ENCODE measurements around the gene CAMTA2. TPM values are rescaled to one million over a fixed set of nuclear protein-coding genes. Genes with fewer than 3 reads are reported as not detected.

The CAMTA2 gene
- total and polyA plus RNA-seq, 7 donors, result 9.9 to 64.5 (median 24.6) TPM

DNA sequence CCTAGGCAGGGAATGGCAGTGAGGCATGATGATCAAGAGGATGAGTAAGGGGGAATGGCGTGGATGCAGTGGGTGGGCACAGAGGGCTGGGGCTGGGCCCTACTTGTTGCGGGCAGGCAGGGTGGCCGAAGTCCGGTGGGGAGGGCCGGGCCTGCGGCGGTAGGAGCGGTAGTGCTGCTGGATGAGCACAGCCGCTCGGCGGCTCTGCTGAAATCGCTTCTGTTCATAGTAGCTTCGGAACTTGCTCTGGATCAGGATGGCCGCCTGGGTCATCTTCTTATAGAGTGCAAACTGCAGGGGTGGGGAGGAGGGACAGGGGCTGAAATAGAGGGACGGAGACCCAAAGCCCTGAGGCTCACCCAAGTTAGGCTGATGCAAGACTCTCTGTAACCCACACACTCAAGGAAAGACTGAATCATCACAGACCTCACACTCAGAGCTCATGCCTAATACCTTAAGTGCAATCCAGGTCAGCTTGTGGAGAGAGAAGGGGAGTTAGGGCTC lies 18.4 kb downstream of the CAMTA2 start:
- no peaks in the 10 kb centered on the region for H3K9me3 ChIP-seq
- no peaks in the 10 kb centered on the region for H3K27me3 ChIP-seq
- TF ChIP-seq POLR2AphosphoS5 (IDR thresholded peaks at IDR 0.05) (peak; percentile 49 to 78 (median 68)), EP300 (IDR thresholded peaks at IDR 0.05) (no peak)
- H3K27ac ChIP-seq, result peak overlapping the region; percentile 91 to 97 (median 95)
- H3K36me3 ChIP-seq, result peaks cover 14 to 35% (median 25%) of the 10 kb centered on the region in 4 donors
- 78 to 84% methylated on average over 15 of the region's 15 CpGs for WGBS, 2 donors
- intact Hi-C loops (cut with DNase I), result loop anchor here (2.0 kb wide), 1 partner anchor 18 kb away; the partner anchor contains the start of gene CAMTA2
- peak overlapping the region; percentile 66 to 71 (median 69) for H3K4me3 ChIP-seq
- DNase-seq, result peak; percentile 74
- peaks cover 0 to 55% (median 43%) of the 10 kb centered on the region in 4 donors for H3K4me1 ChIP-seq

- Histone ChIP-seq H3K27ac (peak overlapping the region; percentile 91 to 97 (median 95)), H3K27me3 (no peaks in the 10 kb centered on the region), H3K36me3 (peaks cover 11 to 29% (median 21%) of the 10 kb centered on the region in 4 donors), H3K4me3 (peak overlapping the region; percentile 66 to 71 (median 69)), H3K9me3 (no peaks in the 10 kb centered on the region), H3K4me1 (peaks cover 0 to 55% (median 40%) of the 10 kb centered on the region in 4 donors)
- no peak for TF ChIP-seq POLR2A (IDR thresholded peaks at IDR 0.05)
- WGBS, 2 donors, result 48 to 55% methylated on average over 23 of the region's 23 CpGs
- intact Hi-C loops (cut with DNase I), result loop anchor here (2.0 kb wide), 1 partner anchor 18 kb away; the partner anchor contains the start of gene CAMTA2
- DNase-seq, result no peak
Measured at GRCh38 chr17:4968486-4969046, 18.9 kb downstream of the CAMTA2 start.

- Histone ChIP-seq H3K36me3 (peaks cover 4 to 24% (median 14%) of the 10 kb centered on the region in 4 donors), H3K4me1 (peaks cover 0 to 49% (median 40%) of the 10 kb centered on the region in 4 donors), H3K4me3 (peak within 1 kb of the TSS; percentile 66 to 71 (median 69)), H3K27ac (peak within 1 kb of the TSS; percentile 91 to 97 (median 95)), H3K9me3 (no peaks in the 10 kb centered on the region), H3K27me3 (no peaks in the 10 kb centered on the region)
- peak; percentile 98 for DNase-seq
- WGBS, 2 donors, result 1% methylated on average over 66 of the region's 66 CpGs
- TF ChIP-seq POLR2AphosphoS5 (IDR thresholded peaks at IDR 0.05) (peak; percentile 83 to 91 (median 85)), POLR2A (IDR thresholded peaks at IDR 0.05) (peak; percentile 46 to 78), CTCF (IDR thresholded peaks at IDR 0.05) (peak in 1 of 4 experiments; percentile 13), EP300 (IDR thresholded peaks at IDR 0.05) (no peak)
- intact Hi-C loops (cut with DNase I), result loop anchor here (1.0 to 2.0 kb wide), 3 partner anchors 19 to 27 kb away; partner anchors contain the start of genes CAMTA2, RNF167 and SLC25A11
Measured at GRCh38 chr17:4967539-4968485, 19.7 kb downstream of the CAMTA2 start, which contains the start of gene SPAG7. Gene SPAG7 (minus strand): TSS chr17:4967817. CDS start chr17:4967804, 13 bp downstream.

DNA sequence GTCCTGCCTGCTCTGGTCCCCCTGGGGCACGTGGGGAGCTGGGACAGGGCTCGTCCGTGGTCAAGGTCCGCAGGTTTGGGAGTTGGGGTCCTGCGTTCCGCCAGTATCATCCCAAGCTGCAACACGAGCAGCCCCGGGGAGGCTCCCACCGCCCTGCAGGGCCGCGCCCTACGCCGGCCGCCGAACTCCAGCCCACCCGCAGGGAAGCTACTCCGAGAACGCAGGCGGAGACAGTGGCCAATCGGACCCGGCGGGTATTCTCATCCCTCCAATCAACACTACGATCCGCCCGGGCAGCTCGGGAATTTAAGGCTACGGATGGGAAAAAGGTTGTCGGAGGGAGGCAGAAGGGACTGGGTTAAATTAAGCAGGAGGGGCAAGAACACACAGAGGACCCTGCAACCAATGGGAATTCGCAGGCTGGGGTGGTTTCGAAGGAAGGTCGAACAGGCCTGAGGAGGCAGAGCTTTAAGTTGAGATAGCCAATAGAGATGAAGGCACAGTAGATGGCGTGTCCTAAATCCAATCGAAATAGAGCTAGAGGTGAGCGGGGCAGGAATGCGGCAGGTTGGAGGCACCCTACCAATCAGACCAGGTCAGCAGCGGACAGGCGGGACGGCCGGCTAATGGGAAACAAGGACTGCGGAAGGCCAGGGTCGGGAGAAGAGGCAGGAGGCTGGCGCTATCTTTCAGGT lies 20.5 kb downstream of the CAMTA2 start:
- H3K4me1 ChIP-seq, result peaks cover 0 to 47% (median 40%) of the 10 kb centered on the region in 4 donors
- WGBS, 2 donors, result 0% methylated on average over 42 of the region's 42 CpGs
- intact Hi-C loops (cut with DNase I), result loop anchor here (1.0 to 2.0 kb wide), 2 partner anchors 18 to 26 kb away; partner anchors contain the start of genes RNF167 and SLC25A11

More for the DNA sequence above, 20.5 kb downstream of the CAMTA2 start:
- Histone ChIP-seq H3K27ac (peak overlapping the region; percentile 91 to 97 (median 95)), H3K9me3 (no peaks in the 10 kb centered on the region), H3K4me3 (peak overlapping the region; percentile 66 to 71 (median 69)), H3K36me3 (peaks cover 0 to 17% (median 7%) of the 10 kb centered on the region in 4 donors), H3K27me3 (no peaks in the 10 kb centered on the region)
- TF ChIP-seq EP300 (IDR thresholded peaks at IDR 0.05), result no peak
- peak; percentile 45 to 51 for TF ChIP-seq POLR2A (IDR thresholded peaks at IDR 0.05)
- TF ChIP-seq POLR2AphosphoS5 (IDR thresholded peaks at IDR 0.05), result peak; percentile 44 to 69 (median 57)
- no peak for TF ChIP-seq CTCF (IDR thresholded peaks at IDR 0.05)
- peak; percentile 100 for DNase-seq

Data from sigmoid colon (tissue), 7 donors.